H1 (cell line): ENCODE results near the gene NKAIN4. TPM values are rescaled to one million over a fixed set of nuclear protein-coding genes. Genes with fewer than 3 reads are reported as not detected.

Experiments used
- CTCF ChIA-PET: fragments of 300-600 bp; sonication (Branson Sonifier 250); formaldehyde crosslinking; loops from one replicate; lab custom pipeline; 2021; ENCODE audit not compliant: partially characterized antibody; lab: Charles Lee
- POLR2A ChIA-PET: fragments of 300-600 bp; sonication (Branson Sonifier 250); formaldehyde crosslinking; loops from one replicate; lab custom pipeline; 2021; ENCODE audit warnings: inconsistent platforms; ENCODE audit not compliant: partially characterized antibody; lab: Charles Lee
- DNase-seq, 2 experiments: peaks; one replicate each; pipeline versions ENCODE4 v3.0.0 to v3.0.0-alpha.2; 2010 to 2022; ENCODE audit warnings: low spot score in 2 of 2, low read depth in 1 of 2, mixed read lengths in 1 of 2
- FAIRE-seq: peaks from 2 replicates; lab custom pipeline; 2011; peaks lifted over from hg19 to GRCh38; lab: Jason Lieb, UNC
- H2AFZ ChIP-seq: 2 replicates; pipeline ENCODE4 v1.8.1; 2012; ENCODE audit warnings: low read length, inconsistent platforms
- H2AK5ac ChIP-seq: 2 replicates; pipeline ENCODE4 v1.6.1; 2013; ENCODE audit warnings: low read depth, low read length
- H2BK120ac ChIP-seq: replicated peaks from 2 replicates; pipeline ENCODE3; 2013; ENCODE audit warnings: low read depth, low read length, inconsistent platforms
- H2BK12ac ChIP-seq: 2 replicates; pipeline ENCODE4 v1.6.1; 2013; ENCODE audit warnings: low read depth, low read length
- H2BK15ac ChIP-seq: 2 replicates; pipeline ENCODE4 v1.6.1; 2013; ENCODE audit warnings: low read length
- H2BK20ac ChIP-seq: 2 replicates; pipeline ENCODE4 v1.6.1; 2013; ENCODE audit warnings: low read length
- H2BK5ac ChIP-seq: 2 replicates; pipeline ENCODE4 v1.6.1; 2013; ENCODE audit warnings: low read depth, low read length
- H3K14ac ChIP-seq: 2 replicates; pipeline ENCODE4 v1.6.1; 2013; ENCODE audit warnings: inconsistent platforms; ENCODE audit not compliant: insufficient read length
- H3K18ac ChIP-seq: 2 replicates; pipeline ENCODE4 v1.6.1; 2013; ENCODE audit warnings: low read length; ENCODE audit errors: extremely low read depth
- H3K23ac ChIP-seq: 2 replicates; pipeline ENCODE4 v1.6.1; 2013; ENCODE audit warnings: inconsistent platforms; ENCODE audit not compliant: insufficient read length
- H3K23me2 ChIP-seq: 2 replicates; pipeline ENCODE4 v1.6.1; 2013; ENCODE audit warnings: low read depth, low read length
- H3K27ac ChIP-seq: 2 replicates; pipeline ENCODE4 v1.6.1; 2011; ENCODE audit warnings: low read depth, low read length, inconsistent platforms
- H3K27me3 ChIP-seq, 4 experiments: replicated peaks in 1 of 4; 1 replicate in 1 of 4; 2 replicates in 3 of 4; pipeline versions ENCODE4 v1.6.1 to v1.8.1; 2011 to 2013; ENCODE audit warnings: low read length in 3 of 4, mild to moderate bottlenecking in 3 of 4, inconsistent platforms in 2 of 4, mixed read lengths in 2 of 4, moderate library complexity in 1 of 4; ENCODE audit not compliant: control insufficient read depth in 3 of 4, insufficient read depth in 3 of 4; ENCODE audit errors: extremely low read depth in 1 of 4
- H3K36me3 ChIP-seq, 4 experiments: 2 replicates each; pipeline versions ENCODE4 v1.6.1 to v1.8.1; 2011 to 2013; ENCODE audit warnings: mild to moderate bottlenecking in 4 of 4, low read length in 3 of 4, moderate library complexity in 2 of 4, control low read depth in 1 of 4, inconsistent platforms in 1 of 4; ENCODE audit not compliant: insufficient read depth in 4 of 4, control insufficient read depth in 2 of 4
- H3K4ac ChIP-seq: replicated peaks from 2 replicates; pipeline ENCODE3; 2013; ENCODE audit warnings: low read length, low read depth, mixed read lengths, inconsistent platforms; ENCODE audit not compliant: insufficient read length
- H3K4me1 ChIP-seq, 4 experiments: replicated peaks in 1 of 4; 1 replicate in 1 of 4; 2 replicates in 3 of 4; pipeline versions ENCODE4 v1.6.1 to v1.8.1; 2011 to 2013; ENCODE audit warnings: low read length in 3 of 4, inconsistent platforms in 2 of 4, mixed read lengths in 1 of 4; ENCODE audit not compliant: insufficient read depth in 4 of 4, control insufficient read depth in 3 of 4
- H3K4me2 ChIP-seq, 2 experiments: 2 replicates each; pipeline versions ENCODE4 v1.6.1 to v1.8.1; 2011 to 2013; ENCODE audit warnings: low read depth in 2 of 2, low read length in 2 of 2, control low read depth in 1 of 2, inconsistent platforms in 1 of 2, mild to moderate bottlenecking in 1 of 2; ENCODE audit not compliant: insufficient read depth in 1 of 2
- H3K4me3 ChIP-seq, 4 experiments: fragments of 200-600, 300-600 bp in 1 of 4; sonication (generic), shearing (Covaris generic), sonication (Bioruptor Twin) in 1 of 4; 2 replicates each; pipeline versions ENCODE4 v1.5.1 to v1.8.1; 2011 to 2016; ENCODE audit warnings: low read length in 4 of 4, low read depth in 3 of 4, control low read depth in 2 of 4, inconsistent platforms in 2 of 4, mild to moderate bottlenecking in 2 of 4, mixed read lengths in 1 of 4, moderate library complexity in 1 of 4; ENCODE audit not compliant: insufficient read depth in 2 of 4; ENCODE audit errors: extremely low read depth in 1 of 4
- H3K56ac ChIP-seq: replicated peaks from 2 replicates; pipeline ENCODE3; 2013; ENCODE audit warnings: low read depth, mild to moderate bottlenecking, mixed read lengths, low read length, inconsistent platforms; ENCODE audit not compliant: insufficient read length
- H3K79me1 ChIP-seq: 2 replicates; pipeline ENCODE4 v1.6.1; 2013; ENCODE audit warnings: low read depth, low read length, control low read depth
- H3K79me2 ChIP-seq, 2 experiments: 2 replicates each; pipeline versions ENCODE4 v1.6.1 to v1.8.1; 2012 to 2013; ENCODE audit warnings: low read length in 2 of 2, mild to moderate bottlenecking in 2 of 2, inconsistent platforms in 1 of 2; ENCODE audit not compliant: insufficient read depth in 2 of 2, control insufficient read depth in 1 of 2
- H3K9ac ChIP-seq, 4 experiments: replicated peaks in 1 of 4; 1 replicate in 1 of 4; 2 replicates in 3 of 4; pipeline versions ENCODE4 v1.6.1 to v1.8.1; 2011 to 2013; ENCODE audit warnings: low read depth in 3 of 4, low read length in 3 of 4, control low read depth in 2 of 4, mild to moderate bottlenecking in 2 of 4, moderate library complexity in 2 of 4, inconsistent platforms in 1 of 4; ENCODE audit errors: extremely low read depth in 1 of 4
- H3K9me3 ChIP-seq, 2 experiments: 2 replicates each; pipeline versions ENCODE4 v1.6.1 to v1.8.1; 2012 to 2013; ENCODE audit warnings: mild to moderate bottlenecking in 2 of 2, moderate library complexity in 2 of 2, control low read depth in 1 of 2, inconsistent platforms in 1 of 2, low read depth in 1 of 2, low read length in 1 of 2, mixed read lengths in 1 of 2; ENCODE audit not compliant: insufficient read depth in 2 of 2
- H4K20me1 ChIP-seq, 2 experiments: replicated peaks in 1 of 2; 2 replicates each; pipeline versions ENCODE3 to v1.8.1; 2011 to 2013; ENCODE audit warnings: inconsistent platforms in 2 of 2, low read length in 2 of 2, mild to moderate bottlenecking in 1 of 2; ENCODE audit not compliant: insufficient read depth in 2 of 2, control insufficient read depth in 1 of 2
- H4K5ac ChIP-seq: 2 replicates; pipeline ENCODE4 v1.6.1; 2013; ENCODE audit warnings: low read length, low read depth, mixed read lengths, inconsistent platforms; ENCODE audit not compliant: insufficient read length
- H4K8ac ChIP-seq: 2 replicates; pipeline ENCODE4 v1.8.0; 2013; ENCODE audit warnings: mild to moderate bottlenecking, moderate library complexity, low read length, inconsistent platforms; ENCODE audit not compliant: insufficient read depth; ENCODE audit errors: extremely low read depth
- H4K91ac ChIP-seq: replicated peaks from 2 replicates; pipeline ENCODE3; 2013; ENCODE audit warnings: low read length, mixed read lengths, inconsistent platforms; ENCODE audit not compliant: insufficient read length
- ATF3 ChIP-seq: IDR thresholded peaks from 2 replicates; pipeline ENCODE4 v1.6.1; 2011; ENCODE audit warnings: low read depth, mild to moderate bottlenecking, low read length; ENCODE audit not compliant: insufficient read depth
- E2F6 ChIP-seq: IDR thresholded peaks from 2 replicates; pipeline ENCODE4 v1.6.1; 2012; ENCODE audit warnings: inconsistent platforms
- HDAC6 ChIP-seq: IDR thresholded peaks from one replicate; pipeline ENCODE4 v1.7.1; 2012; ENCODE audit warnings: low read depth, mild to moderate bottlenecking, inconsistent platforms, low read length, moderate library complexity
- JUN ChIP-seq: IDR thresholded peaks from 2 replicates; pipeline ENCODE4 v1.6.1; 2011; ENCODE audit warnings: low read depth, mild to moderate bottlenecking, improper control_type of control experiment, low read length
- MAX ChIP-seq: IDR thresholded peaks from 2 replicates; pipeline ENCODE4 v1.6.1; 2012; ENCODE audit warnings: inconsistent platforms
- RBBP5 ChIP-seq: IDR thresholded peaks from 2 replicates; pipeline ENCODE4 v1.7.1; 2012; ENCODE audit warnings: low read depth, mild to moderate bottlenecking, inconsistent platforms, low read length, moderate library complexity, borderline replicate concordance
- RNF2 ChIP-seq: fragments of 200-900, 300-1000 bp; sonication (generic); IDR thresholded peaks from 2 replicates; pipeline ENCODE4 v1.7.1; 2016; ENCODE audit warnings: borderline replicate concordance, low read depth, mild to moderate bottlenecking, antibody characterized with exemption, low read length; ENCODE audit not compliant: poor library complexity, severe bottlenecking; ENCODE audit errors: missing control alignments
- SP2 ChIP-seq: IDR thresholded peaks from 2 replicates; pipeline ENCODE4 v1.6.1; 2012; ENCODE audit warnings: mild to moderate bottlenecking, low read length, inconsistent platforms
- SRF ChIP-seq: IDR thresholded peaks from 2 replicates; pipeline ENCODE4 v1.6.1; 2011; ENCODE audit warnings: mild to moderate bottlenecking, low read depth, low read length, moderate library complexity
- WGBS, 2 experiments: shearing (Covaris generic) in 1 of 2; methylation state at CpG; one replicate each; pipeline versions ENCODE4 v1.1.6 to v1.1.7; 2013 to 2015; ENCODE audit warnings: low lambda C conversion rate in 2 of 2, mixed read lengths in 2 of 2, inconsistent platforms in 1 of 2, low coverage in 1 of 2, missing lambda C conversion rate in 1 of 2; ENCODE audit not compliant: insufficient replicate concordance in 2 of 2, insufficient coverage in 1 of 2, insufficient read length in 1 of 2; ENCODE audit errors: extremely low coverage in 1 of 2, missing lambda C conversion rate in 1 of 2; 5-methylcytosine and 5-hydroxymethylcytosine counted together
- polyA plus RNA-seq, 7 experiments: library from polyadenylated mRNA; depleted of rRNA in 3 of 7; stranded (reverse) in 5 of 7; unstranded in 2 of 7; fragments of >200 nt in 5 of 7; fragments of 200-250 nt in 2 of 7; gene quantifications; 1 replicate in 5 of 7; 2 replicates in 1 of 7; 4 replicates in 1 of 7; pipeline versions ENCODE4 v1.2.1 to v1.2.3, GENCODE V29; 2011 to 2013; ENCODE audit warnings: missing spikeins in 2 of 7, mixed read lengths in 2 of 7
- total RNA-seq: library from RNA; stranded (reverse); fragmentation: NEBNext Ultra II Directional; extraction: Animal tissue kit (Norgen Biotek cat#: 25700); gene quantifications from 2 replicates; pipeline ENCODE4 v1.2.1, GENCODE V29; 2021

The NKAIN4 gene
- total and polyA plus RNA-seq, 2 of the 8 experiments (the other 6 are each of a cell fraction or from before 2014, with no cell fraction given) = 6.9 to 17.0 TPM

GRCh38 chr20:63287697-63288580, 33.7 kb upstream of the NKAIN4 start:
- H4K91ac ChIP-seq = no peak overlapping the region
- ChIA-PET POLR2A (interaction anchor here (1.3 to 1.5 kb wide), 2 partner anchors 58 to 63 kb away, joined by 3 to 4 read pairs; no protein-coding TSS in a partner anchor), CTCF (interaction anchor here (0.9 to 9.9 kb wide), 9 partner anchors 11 to 94 kb away, joined by 3 to 82 read pairs (median 5); no protein-coding TSS in a partner anchor)
- no peak overlapping the region for H2BK15ac ChIP-seq
- no peak overlapping the region for H3K4ac ChIP-seq
- no peak overlapping the region for H2AFZ ChIP-seq
- no peak overlapping the region for H3K18ac ChIP-seq
- H2BK5ac ChIP-seq = no peak overlapping the region; the same call in 1 of the 2 replicates
- no peak overlapping the region; the same call in 1 of the 2 replicates for H4K8ac ChIP-seq
- H3K4me1 ChIP-seq = peaks cover 0 to 9% (median 6%) of the 10 kb centered on the region in 4 experiments; a peak in 4 of 7 replicates
- no peak overlapping the region for H2BK12ac ChIP-seq
- H3K27me3 ChIP-seq = no peaks in the 10 kb centered on the region
- FAIRE-seq (no peak), DNase-seq (no peak)
- no peak overlapping the region for H3K23ac ChIP-seq
- H3K9ac ChIP-seq = no peak overlapping the region
- no peaks in the 10 kb centered on the region; the same call in 1 of the 2 replicates for H3K79me1 ChIP-seq
- H3K56ac ChIP-seq = no peak overlapping the region
- no peaks in the 10 kb centered on the region for H3K79me2 ChIP-seq
- no peaks in the 10 kb centered on the region for H3K9me3 ChIP-seq
- no peak overlapping the region for H4K5ac ChIP-seq
- H2AK5ac ChIP-seq = no peak overlapping the region
- H2BK120ac ChIP-seq = no peak overlapping the region
- no peak overlapping the region for H3K27ac ChIP-seq
- no peak overlapping the region for H3K4me2 ChIP-seq
- WGBS, 2 experiments = 92% methylated on average over 34 of the region's 55 CpGs; no CpG with 5 or more reads in 1 of the 2 experiments
- no peaks in the 10 kb centered on the region for H3K23me2 ChIP-seq
- no peak overlapping the region for H3K14ac ChIP-seq
- peaks cover 0 to 28% (median 6%) of the 10 kb centered on the region in 4 experiments; a peak in 4 of 8 replicates for H3K36me3 ChIP-seq
- H2BK20ac ChIP-seq = no peak overlapping the region
- H4K20me1 ChIP-seq = peaks cover 0 to 12% of the 10 kb centered on the region in 2 experiments
- H3K4me3 ChIP-seq = no peak overlapping the region
- TF ChIP-seq RNF2 (no peak), E2F6 (no peak), SRF (no peak), MAX (no peak), JUN (no peak), HDAC6 (no peak), ATF3 (no peak), SP2 (no peak), RBBP5 (no peak)
